PFSK-1 (cell line): ENCODE data around the gene SIGLEC10.

Source experiments
- FOXP2 ChIP-seq: optimal IDR thresholded peaks from 2 replicates; pipeline ENCODE3; 2011; ENCODE audit warnings: borderline replicate concordance, control low read depth, inconsistent platforms; ENCODE audit not compliant: insufficient read depth; ENCODE audit errors: extremely low read length, extremely low read depth
- POLR2AphosphoS5 ChIP-seq: IDR thresholded peaks from 2 replicates; pipeline ENCODE4 v1.6.1; 2012; ENCODE audit warnings: low read depth, mild to moderate bottlenecking, control low read depth, low read length, moderate library complexity
- REST ChIP-seq, 2 experiments: IDR thresholded peaks; 2 replicates each; pipeline versions ENCODE4 v1.6.1 to v1.8.0; 2011 to 2012; ENCODE audit warnings: low read depth in 2 of 2, low read length in 2 of 2, control low read depth in 1 of 2, inconsistent platforms in 1 of 2, mild to moderate bottlenecking in 1 of 2, moderate library complexity in 1 of 2; ENCODE audit not compliant: insufficient read depth in 1 of 2

- TF ChIP-seq REST (IDR thresholded peaks at IDR 0.05; ENCODE audit: insufficient read depth in 1 of 2, low read depth in 2 of 2, low read length in 2 of 2) (no peak), POLR2AphosphoS5 (no peak), FOXP2 (no peak)
These were observed 37.1 kb downstream of the SIGLEC10 start for GRCh38 chr19:51380379-51380778.
